Activated CD4-positive, CD25-positive, alpha-beta regulatory T cell (primary cell): ENCODE results near the gene IL4I1.

Experiments
- DNase-seq, 4 experiments: peaks; one replicate each; lab custom pipeline; 2025; lab: John Stamatoyannopoulos, UW

Gene IL4I1

GRCh38 chr19:49924004-49924880 lies 27.6 kb upstream of the IL4I1 start:
- no peak for DNase-seq

- no peak for DNase-seq
Measured at GRCh38 chr19:49923055-49924003, 26.6 kb upstream of the IL4I1 start.

DNA sequence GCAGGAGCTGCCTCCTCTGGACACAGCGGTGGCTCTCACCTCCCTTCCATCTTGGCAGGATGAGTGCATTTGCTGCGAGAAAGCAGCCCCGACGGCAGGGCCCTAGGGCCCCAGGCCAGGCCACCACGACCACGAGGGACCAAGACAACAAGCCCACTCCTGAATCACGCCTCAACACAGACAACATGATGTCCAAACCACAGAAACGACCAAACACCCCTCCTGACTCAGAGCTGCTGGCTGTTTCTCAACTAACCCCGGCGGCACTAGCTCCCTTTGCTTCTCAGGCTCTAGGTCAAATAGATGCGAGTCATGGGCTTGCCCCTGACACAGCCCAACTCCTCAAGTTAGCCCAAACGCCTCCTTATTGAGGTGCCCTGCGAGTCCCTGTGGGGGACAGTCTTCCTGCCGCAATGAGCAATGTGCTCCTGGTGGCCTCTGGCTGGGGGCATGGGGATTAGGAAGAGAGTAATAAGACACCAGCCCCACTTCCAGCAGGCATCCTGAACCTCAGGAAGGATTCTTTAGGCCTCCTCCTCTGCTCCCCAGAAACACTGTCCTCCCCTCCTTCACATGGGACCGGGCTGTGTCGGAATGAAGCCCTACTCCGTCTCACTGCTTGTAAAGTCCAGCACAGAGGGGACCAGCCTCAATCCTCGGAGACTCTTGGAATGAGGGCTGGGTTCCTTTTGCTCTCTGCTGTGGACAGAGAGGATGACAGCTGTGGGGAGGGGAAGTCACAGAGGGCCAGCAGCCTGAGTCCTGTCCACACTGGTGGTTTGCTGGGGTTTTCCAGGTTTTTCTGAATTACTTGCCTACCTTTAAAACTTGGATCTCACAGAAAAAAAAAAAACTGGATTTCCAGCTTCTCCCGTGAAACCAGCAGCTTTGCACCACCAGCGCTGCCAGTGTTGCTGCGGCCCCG lies 25.4 kb upstream of the IL4I1 start:
- DNase-seq, result no peak

DNA sequence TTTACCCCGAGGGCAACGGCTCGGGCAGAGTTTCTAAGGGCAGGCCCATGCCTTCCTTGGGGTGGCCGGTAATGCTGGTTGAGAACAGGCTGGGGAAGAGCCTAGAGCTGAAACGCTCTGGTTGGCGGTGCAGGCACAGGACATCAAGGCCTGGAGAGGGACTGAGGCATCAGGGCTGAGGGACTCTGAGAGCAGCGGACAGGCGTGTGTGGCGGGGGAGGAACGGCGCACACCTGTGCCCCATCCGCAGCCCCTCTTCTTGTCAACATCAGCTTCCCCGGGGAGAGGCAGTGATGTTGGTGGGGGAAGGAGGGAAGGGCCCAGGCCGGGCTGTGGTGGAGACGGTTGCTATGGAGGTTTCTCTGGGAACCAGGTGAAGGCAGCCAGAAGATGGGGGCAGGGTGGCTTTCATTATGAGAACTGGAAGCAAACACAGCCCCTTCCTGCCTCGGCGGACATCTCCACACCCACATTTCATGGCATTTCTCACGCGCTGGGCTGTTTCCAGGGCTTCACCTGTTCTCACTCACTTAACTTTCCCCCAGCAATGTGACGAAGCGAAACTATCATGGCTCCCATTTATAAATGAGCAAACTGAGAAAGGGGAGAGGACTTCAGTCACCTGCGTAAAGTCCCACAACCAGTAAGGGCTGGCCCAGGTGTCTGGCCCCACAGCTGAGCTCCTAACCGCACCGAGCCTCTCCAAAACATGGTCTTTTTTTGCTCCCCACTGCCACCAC lies 24.1 kb upstream of the IL4I1 start:
- DNase-seq, result no peak

- DNase-seq, result no peak
Measured at GRCh38 chr19:49918089-49918488, 21.4 kb upstream of the IL4I1 start.

- DNase-seq, result no peak
Measured at GRCh38 chr19:49916839-49917733, 20.4 kb upstream of the IL4I1 start.

- DNase-seq, result no peak
Measured at GRCh38 chr19:49915271-49915670, 18.6 kb upstream of the IL4I1 start.

GRCh38 chr19:49913720-49914119 lies 17.0 kb upstream of the IL4I1 start:
- no peak for DNase-seq

- DNase-seq, result no peak
Measured at GRCh38 chr19:49912965-49913685, 16.4 kb upstream of the IL4I1 start.

GRCh38 chr19:49911381-49912145 lies 14.9 kb upstream of the IL4I1 start:
- no peak for DNase-seq

- no peak for DNase-seq
Measured at GRCh38 chr19:49910179-49910578, 13.5 kb upstream of the IL4I1 start.

DNA sequence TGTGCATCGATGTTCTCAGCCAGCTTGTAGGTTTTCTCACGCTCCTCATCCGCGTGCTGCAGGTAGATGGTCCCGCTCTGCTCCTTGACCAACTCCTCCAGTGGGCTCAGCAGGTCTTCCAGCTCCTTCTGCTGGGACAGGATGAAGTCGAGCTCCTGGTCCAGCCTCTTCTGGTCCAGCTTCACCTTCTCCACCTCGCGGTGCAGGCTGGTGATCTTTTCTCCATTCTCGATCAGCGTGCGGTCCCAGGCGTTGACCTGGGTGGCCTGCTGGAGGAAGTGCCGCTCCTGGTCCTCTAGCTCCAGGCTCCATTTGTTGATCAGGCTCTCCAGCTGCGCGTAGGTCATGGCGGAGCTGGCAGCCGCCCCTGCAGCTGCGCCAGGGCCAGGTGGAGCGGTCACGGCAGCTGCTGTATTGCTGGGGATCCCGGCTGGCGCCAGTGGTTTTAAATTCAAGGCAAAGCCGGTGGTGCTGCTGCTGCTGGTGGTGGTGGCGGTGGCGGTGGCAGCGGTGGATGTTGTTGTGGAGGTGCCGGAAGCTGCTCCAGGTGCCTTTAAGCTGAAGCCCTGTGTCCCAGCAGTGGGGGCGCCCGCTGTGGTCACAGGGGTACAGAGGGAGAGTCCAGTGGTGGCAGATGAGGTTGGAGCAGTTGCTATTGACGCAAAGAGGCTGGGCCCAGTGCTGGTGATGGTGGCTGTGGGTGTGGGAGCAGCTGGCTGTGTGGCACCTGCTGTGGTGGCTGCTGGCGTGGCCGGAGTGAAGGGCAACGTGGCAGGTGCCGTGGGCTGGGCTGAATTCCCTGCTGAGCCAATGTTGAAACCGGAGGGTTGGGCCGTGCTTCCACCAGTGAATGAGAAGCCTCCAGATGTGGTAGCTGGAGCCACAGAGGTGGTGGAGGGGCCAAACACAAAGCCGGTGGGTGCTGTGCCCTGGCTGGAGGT lies 12.1 kb upstream of the IL4I1 start:
- no peak for DNase-seq

- no peak for DNase-seq
Measured at GRCh38 chr19:49907745-49908446, 11.2 kb upstream of the IL4I1 start.

GRCh38 chr19:49906879-49907564 lies 10.3 kb upstream of the IL4I1 start:
- DNase-seq, result no peak

- no peak for DNase-seq
Measured at GRCh38 chr19:49904136-49904535, 7.4 kb upstream of the IL4I1 start.
